ENCODE data around the gene MYBPH.

MYBPH gene

GRCh38 chr1:203214871-203215270, 39.2 kb upstream of the MYBPH start:
- no peaks in the 10 kb centered on the region for H3K9me3 ChIP-seq (ENCODE audit: control insufficient read depth, low read length)
- no peaks in the 10 kb centered on the region for H3K36me3 ChIP-seq (ENCODE audit: control insufficient read depth, insufficient read depth, low read length)
- H3K27me3 ChIP-seq (ENCODE audit: control insufficient read depth, insufficient read depth, low read length, poor library complexity, severe bottlenecking), result no peaks in the 10 kb centered on the region
- WGBS, 2 experiments, result 90 to 91% methylated on average over 7 of the region's 7 CpGs
- H3K4me1 ChIP-seq (ENCODE audit: control insufficient read depth, insufficient read depth, low read length), result peaks cover 9% of the 10 kb centered on the region
- no peak overlapping the region for H3K4me3 ChIP-seq (ENCODE audit: insufficient read depth, low read depth, low read length)
- H3K27ac ChIP-seq (ENCODE audit: insufficient read depth, low read depth, low read length, poor library complexity, severe bottlenecking), result no peak overlapping the region

GRCh38 chr1:203213126-203213525, 37.5 kb upstream of the MYBPH start:
- no peak overlapping the region for H3K4me3 ChIP-seq (ENCODE audit: insufficient read depth, low read depth, low read length)
- no peaks in the 10 kb centered on the region for H3K36me3 ChIP-seq (ENCODE audit: control insufficient read depth, insufficient read depth, low read length)
- H3K27ac ChIP-seq (ENCODE audit: insufficient read depth, low read depth, low read length, poor library complexity, severe bottlenecking), result no peak overlapping the region
- no peaks in the 10 kb centered on the region for H3K27me3 ChIP-seq (ENCODE audit: control insufficient read depth, insufficient read depth, low read length, poor library complexity, severe bottlenecking)
- H3K4me1 ChIP-seq (ENCODE audit: control insufficient read depth, insufficient read depth, low read length), result peaks cover 9% of the 10 kb centered on the region
- 86% methylated on average over 6 of the region's 6 CpGs for WGBS, 2 experiments
- H3K9me3 ChIP-seq (ENCODE audit: control insufficient read depth, low read length), result no peaks in the 10 kb centered on the region

GRCh38 chr1:203211812-203212211, 36.2 kb upstream of the MYBPH start:
- Histone ChIP-seq H3K9me3 (ENCODE audit: control insufficient read depth, low read length) (no peaks in the 10 kb centered on the region), H3K27ac (ENCODE audit: insufficient read depth, low read depth, low read length, poor library complexity, severe bottlenecking) (no peak overlapping the region), H3K4me1 (ENCODE audit: control insufficient read depth, insufficient read depth, low read length) (peaks cover 9% of the 10 kb centered on the region), H3K36me3 (ENCODE audit: control insufficient read depth, insufficient read depth, low read length) (no peaks in the 10 kb centered on the region), H3K27me3 (ENCODE audit: control insufficient read depth, insufficient read depth, low read length, poor library complexity, severe bottlenecking) (no peaks in the 10 kb centered on the region), H3K4me3 (ENCODE audit: insufficient read depth, low read depth, low read length) (no peak overlapping the region)
- 90 to 92% methylated on average over 3 of the region's 3 CpGs for WGBS, 2 experiments

- H3K27me3 ChIP-seq (ENCODE audit: control insufficient read depth, insufficient read depth, low read length, poor library complexity, severe bottlenecking), result no peaks in the 10 kb centered on the region
- no peak overlapping the region for H3K27ac ChIP-seq (ENCODE audit: insufficient read depth, low read depth, low read length, poor library complexity, severe bottlenecking)
- H3K9me3 ChIP-seq (ENCODE audit: control insufficient read depth, low read length), result no peaks in the 10 kb centered on the region
- H3K4me3 ChIP-seq (ENCODE audit: insufficient read depth, low read depth, low read length), result no peak overlapping the region
- no peaks in the 10 kb centered on the region for H3K36me3 ChIP-seq (ENCODE audit: control insufficient read depth, insufficient read depth, low read length)
- peaks cover 13% of the 10 kb centered on the region for H3K4me1 ChIP-seq (ENCODE audit: control insufficient read depth, insufficient read depth, low read length)
Measured at GRCh38 chr1:203210988-203211387, 35.4 kb upstream of the MYBPH start.

- Histone ChIP-seq H3K27ac (ENCODE audit: insufficient read depth, low read depth, low read length, poor library complexity, severe bottlenecking) (no peak overlapping the region), H3K27me3 (ENCODE audit: control insufficient read depth, insufficient read depth, low read length, poor library complexity, severe bottlenecking) (no peaks in the 10 kb centered on the region), H3K4me3 (ENCODE audit: insufficient read depth, low read depth, low read length) (no peak overlapping the region), H3K36me3 (ENCODE audit: control insufficient read depth, insufficient read depth, low read length) (no peaks in the 10 kb centered on the region), H3K4me1 (ENCODE audit: control insufficient read depth, insufficient read depth, low read length) (peaks cover 9% of the 10 kb centered on the region), H3K9me3 (ENCODE audit: control insufficient read depth, low read length) (no peaks in the 10 kb centered on the region)
Measured at GRCh38 chr1:203210350-203210749, 34.7 kb upstream of the MYBPH start.

GRCh38 chr1:203208181-203208580, 32.6 kb upstream of the MYBPH start:
- 91 to 100% methylated on average over 1 of the region's 1 CpG for WGBS, 2 experiments
- Histone ChIP-seq H3K9me3 (ENCODE audit: control insufficient read depth, low read length) (no peaks in the 10 kb centered on the region), H3K4me3 (ENCODE audit: insufficient read depth, low read depth, low read length) (no peak overlapping the region), H3K27ac (ENCODE audit: insufficient read depth, low read depth, low read length, poor library complexity, severe bottlenecking) (no peak overlapping the region), H3K36me3 (ENCODE audit: control insufficient read depth, insufficient read depth, low read length) (no peaks in the 10 kb centered on the region), H3K27me3 (ENCODE audit: control insufficient read depth, insufficient read depth, low read length, poor library complexity, severe bottlenecking) (no peaks in the 10 kb centered on the region), H3K4me1 (ENCODE audit: control insufficient read depth, insufficient read depth, low read length) (peaks cover 5% of the 10 kb centered on the region)

GRCh38 chr1:203207751-203208150, 32.1 kb upstream of the MYBPH start:
- H3K36me3 ChIP-seq (ENCODE audit: control insufficient read depth, insufficient read depth, low read length), result no peaks in the 10 kb centered on the region
- no peak overlapping the region for H3K27ac ChIP-seq (ENCODE audit: insufficient read depth, low read depth, low read length, poor library complexity, severe bottlenecking)
- WGBS, 2 experiments, result 88% methylated on average over 2 of the region's 2 CpGs
- peaks cover 5% of the 10 kb centered on the region for H3K4me1 ChIP-seq (ENCODE audit: control insufficient read depth, insufficient read depth, low read length)
- H3K27me3 ChIP-seq (ENCODE audit: control insufficient read depth, insufficient read depth, low read length, poor library complexity, severe bottlenecking), result no peaks in the 10 kb centered on the region
- H3K4me3 ChIP-seq (ENCODE audit: insufficient read depth, low read depth, low read length), result no peak overlapping the region
- H3K9me3 ChIP-seq (ENCODE audit: control insufficient read depth, low read length), result no peaks in the 10 kb centered on the region

- H3K9me3 ChIP-seq (ENCODE audit: control insufficient read depth, low read length), result no peaks in the 10 kb centered on the region
- no peak overlapping the region for H3K4me3 ChIP-seq (ENCODE audit: insufficient read depth, low read depth, low read length)
- H3K36me3 ChIP-seq (ENCODE audit: control insufficient read depth, insufficient read depth, low read length), result no peaks in the 10 kb centered on the region
- H3K27me3 ChIP-seq (ENCODE audit: control insufficient read depth, insufficient read depth, low read length, poor library complexity, severe bottlenecking), result no peaks in the 10 kb centered on the region
- H3K4me1 ChIP-seq (ENCODE audit: control insufficient read depth, insufficient read depth, low read length), result peaks cover 5% of the 10 kb centered on the region
- H3K27ac ChIP-seq (ENCODE audit: insufficient read depth, low read depth, low read length, poor library complexity, severe bottlenecking), result no peak overlapping the region
- 83 to 90% methylated on average over 5 of the region's 5 CpGs for WGBS, 2 experiments
Measured at GRCh38 chr1:203206129-203206687, 30.6 kb upstream of the MYBPH start.

GRCh38 chr1:203204756-203205155, 29.1 kb upstream of the MYBPH start:
- Histone ChIP-seq H3K36me3 (ENCODE audit: control insufficient read depth, insufficient read depth, low read length) (no peaks in the 10 kb centered on the region), H3K27ac (ENCODE audit: insufficient read depth, low read depth, low read length, poor library complexity, severe bottlenecking) (no peak overlapping the region), H3K4me3 (ENCODE audit: insufficient read depth, low read depth, low read length) (no peak overlapping the region), H3K4me1 (ENCODE audit: control insufficient read depth, insufficient read depth, low read length) (peaks cover 5% of the 10 kb centered on the region), H3K9me3 (ENCODE audit: control insufficient read depth, low read length) (no peaks in the 10 kb centered on the region), H3K27me3 (ENCODE audit: control insufficient read depth, insufficient read depth, low read length, poor library complexity, severe bottlenecking) (no peaks in the 10 kb centered on the region)
- 89 to 95% methylated on average over 2 of the region's 2 CpGs for WGBS, 2 experiments

GRCh38 chr1:203202431-203203245, 27.0 kb upstream of the MYBPH start:
- WGBS, 2 experiments, result 93 to 95% methylated on average over 15 of the region's 15 CpGs
- Histone ChIP-seq H3K27me3 (ENCODE audit: control insufficient read depth, insufficient read depth, low read length, poor library complexity, severe bottlenecking) (no peaks in the 10 kb centered on the region), H3K9me3 (ENCODE audit: control insufficient read depth, low read length) (no peaks in the 10 kb centered on the region), H3K4me1 (ENCODE audit: control insufficient read depth, insufficient read depth, low read length) (peaks cover 5% of the 10 kb centered on the region), H3K27ac (ENCODE audit: insufficient read depth, low read depth, low read length, poor library complexity, severe bottlenecking) (no peak overlapping the region), H3K36me3 (ENCODE audit: control insufficient read depth, insufficient read depth, low read length) (no peaks in the 10 kb centered on the region), H3K4me3 (ENCODE audit: insufficient read depth, low read depth, low read length) (no peak overlapping the region)

All from ectodermal cell (in vitro differentiated cells).